RWPE1 (cell line): ENCODE measurements around the gene NSMCE1.
A peak's percentile ranks its signal among the peaks of the same experiment; 100 is the strongest.

ENCODE experiments used
- CTCF ChIA-PET: fragments of 350-600 bp; sonication (Branson Sonifier 250); formaldehyde crosslinking; extraction: SDS; loops from one replicate; lab custom pipeline; 2021; lab: Yijun Ruan, JAX
- POLR2A ChIA-PET: fragments of 400-600 bp; formaldehyde crosslinking; extraction: SDS; loops from one replicate; lab custom pipeline; 2020; ENCODE audit warnings: antibody characterized with exemption; ENCODE audit not compliant: low non-redundant PET; lab: Yijun Ruan, JAX
- DNase-seq: peaks from one replicate; pipeline ENCODE4 v3.0.0; 2012; ENCODE audit warnings: low spot score
- H3K27ac ChIP-seq: fragments of 450-650 bp; 2 replicates; pipeline ENCODE4 v1.5.1; 2017
- CTCF ChIP-seq: fragments of 450-650 bp; conservative IDR thresholded peaks from 2 replicates; pipeline ENCODE4 v1.5.1; 2017; ENCODE audit warnings: low read depth, mild to moderate bottlenecking

Gene NSMCE1

GRCh38 chr16:27230562-27231001 lies 38.0 kb downstream of the NSMCE1 start:
- ChIA-PET POLR2A (no interaction called here), CTCF (interaction anchor here (0.6 kb wide), 2 partner anchors 61 to 192 kb away, joined by 3 to 4 read pairs; no protein-coding TSS in a partner anchor)
- no peak for TF ChIP-seq CTCF
- H3K27ac ChIP-seq, result no peak overlapping the region
- no peak for DNase-seq

GRCh38 chr16:27229891-27230470 lies 38.6 kb downstream of the NSMCE1 start:
- H3K27ac ChIP-seq, result no peak overlapping the region
- TF ChIP-seq CTCF, result no peak
- POLR2A ChIA-PET, result no interaction called here
- CTCF ChIA-PET, result no interaction called here
- DNase-seq, result no peak

- H3K27ac ChIP-seq, result no peak overlapping the region
- POLR2A ChIA-PET, result no interaction called here
- CTCF ChIA-PET, result interaction anchor here (0.6 kb wide), 1 partner anchor 104 kb away, joined by 3 read pairs; no protein-coding TSS in a partner anchor
- TF ChIP-seq CTCF, result no peak
- no peak for DNase-seq
These were observed 39.7 kb downstream of the NSMCE1 start for GRCh38 chr16:27228621-27229501.

- no peak for DNase-seq
- H3K27ac ChIP-seq, result peak overlapping the region; percentile 7; the same call in 1 of the 2 replicates
- CTCF ChIA-PET, result interaction anchor here (0.6 to 1.0 kb wide), 2 partner anchors 140 to 231 kb away, joined by 7 read pairs; no protein-coding TSS in a partner anchor
- POLR2A ChIA-PET, result no interaction called here
- TF ChIP-seq CTCF, result no peak
These were observed 40.5 kb downstream of the NSMCE1 start for GRCh38 chr16:27228045-27228444.

- no peak for DNase-seq
- TF ChIP-seq CTCF, result no peak
- peak overlapping the region; percentile 59 for H3K27ac ChIP-seq
- CTCF ChIA-PET, result interaction anchor here (0.6 to 1.1 kb wide), 4 partner anchors 85 to 746 kb away, joined by 3 to 7 read pairs (median 5); no protein-coding TSS in a partner anchor
- POLR2A ChIA-PET, result no interaction called here
These were observed 41.4 kb downstream of the NSMCE1 start for GRCh38 chr16:27226976-27227705.

GRCh38 chr16:27226476-27226875 lies 42.1 kb downstream of the NSMCE1 start:
- TF ChIP-seq CTCF, result no peak
- peak overlapping the region; percentile 59 for H3K27ac ChIP-seq
- peak; percentile 20 for DNase-seq
- ChIA-PET POLR2A (no interaction called here), CTCF (interaction anchor here (1.1 to 1.7 kb wide), 3 partner anchors 8 to 141 kb away, joined by 3 to 5 read pairs (median 4); no protein-coding TSS in a partner anchor)
